Erythroblast (primary cell): ENCODE data around the gene BABAM2.

Experiments
- GATA1 ChIP-seq: IDR thresholded peaks from 2 replicates; pipeline ENCODE4 v1.6.1; 2011; ENCODE audit warnings: low read depth, mild to moderate bottlenecking, control low read depth, low read length, moderate library complexity
- POLR2A ChIP-seq: IDR thresholded peaks from 2 replicates; pipeline ENCODE4 v1.6.1; 2011; ENCODE audit warnings: mild to moderate bottlenecking, low read length

DNA sequence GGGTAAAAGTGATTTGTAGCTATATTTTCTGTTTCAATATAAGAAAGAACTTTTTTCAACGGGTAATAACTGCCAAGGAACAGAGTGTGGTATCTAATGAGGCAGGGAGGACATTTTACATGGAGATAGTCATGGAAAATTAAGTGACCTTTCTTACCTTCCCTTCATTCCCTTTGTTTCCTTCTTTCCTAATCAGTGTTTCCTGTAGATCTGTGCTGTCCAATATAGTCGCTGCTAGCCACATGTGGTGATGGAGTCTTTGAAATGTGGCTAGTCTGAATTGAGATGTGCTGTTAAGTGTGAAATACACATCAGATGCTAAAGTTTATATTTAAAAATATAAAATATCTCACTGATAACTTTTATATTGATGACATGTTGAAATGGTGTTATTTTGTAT is 81.8 kb downstream of the BABAM2 start:
- no peak for TF ChIP-seq POLR2A
- no peak for TF ChIP-seq GATA1
